ENCODE measurements around the gene SLC35A4. TPM values are rescaled to one million over a fixed set of nuclear protein-coding genes. Genes with fewer than 3 reads are reported as not detected.
A peak's percentile ranks its signal among the peaks of the same experiment; 100 is the strongest.

The SLC35A4 gene
- total and polyA plus RNA-seq, 2 donors: 17.0 to 69.7 TPM

GRCh38 chr5:140551872-140552271, 12.8 kb upstream of the SLC35A4 start:
- no peak for DNase-seq (ENCODE audit: extremely low spot score)
- WGBS: 83% methylated on average over 4 of the region's 4 CpGs
- H3K27ac ChIP-seq (ENCODE audit: low read depth): no peak overlapping the region
- no peak overlapping the region for H3K4me3 ChIP-seq (ENCODE audit: low read depth, low read length)
- peaks cover 2% of the 10 kb centered on the region for H3K4me1 ChIP-seq (ENCODE audit: insufficient read depth)
- no peaks in the 10 kb centered on the region for H3K36me3 ChIP-seq (ENCODE audit: insufficient read depth)

- Histone ChIP-seq H3K4me1 (ENCODE audit: insufficient read depth) (peaks cover 2% of the 10 kb centered on the region), H3K4me3 (ENCODE audit: low read depth, low read length) (no peak overlapping the region), H3K27ac (ENCODE audit: low read depth) (no peak overlapping the region), H3K36me3 (ENCODE audit: insufficient read depth) (no peaks in the 10 kb centered on the region)
- no peak for DNase-seq (ENCODE audit: extremely low spot score)
- 74% methylated on average over 2 of the region's 2 CpGs for WGBS
These were observed 11.0 kb upstream of the SLC35A4 start for GRCh38 chr5:140553657-140554056.

DNA sequence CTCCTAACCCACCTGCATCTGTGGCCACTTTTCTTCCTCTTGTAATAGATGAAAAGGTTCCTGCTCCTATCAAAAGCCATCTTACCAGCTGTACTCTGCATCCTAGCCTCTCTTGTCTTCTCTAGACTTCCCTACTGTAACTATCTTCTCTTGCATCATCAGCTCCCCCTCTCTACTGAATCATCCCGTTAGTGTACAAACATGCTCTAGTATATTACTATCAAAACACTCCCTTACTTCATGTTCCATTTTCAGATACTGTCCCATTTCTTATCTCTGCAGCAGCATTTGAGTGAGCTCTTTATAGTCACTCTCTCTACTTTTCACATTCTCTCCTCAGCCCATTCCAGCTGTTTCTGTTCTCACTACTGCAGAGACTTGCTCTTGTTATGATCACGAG, 10.2 kb upstream of the SLC35A4 start:
- no peaks in the 10 kb centered on the region for H3K4me1 ChIP-seq (ENCODE audit: insufficient read depth)
- H3K27ac ChIP-seq (ENCODE audit: low read depth): no peak overlapping the region
- DNase-seq (ENCODE audit: extremely low spot score): no peak
- 57% methylated on average over 2 of the region's 2 CpGs for WGBS
- no peaks in the 10 kb centered on the region for H3K36me3 ChIP-seq (ENCODE audit: insufficient read depth)
- H3K4me3 ChIP-seq (ENCODE audit: low read depth, low read length): no peak overlapping the region

DNA sequence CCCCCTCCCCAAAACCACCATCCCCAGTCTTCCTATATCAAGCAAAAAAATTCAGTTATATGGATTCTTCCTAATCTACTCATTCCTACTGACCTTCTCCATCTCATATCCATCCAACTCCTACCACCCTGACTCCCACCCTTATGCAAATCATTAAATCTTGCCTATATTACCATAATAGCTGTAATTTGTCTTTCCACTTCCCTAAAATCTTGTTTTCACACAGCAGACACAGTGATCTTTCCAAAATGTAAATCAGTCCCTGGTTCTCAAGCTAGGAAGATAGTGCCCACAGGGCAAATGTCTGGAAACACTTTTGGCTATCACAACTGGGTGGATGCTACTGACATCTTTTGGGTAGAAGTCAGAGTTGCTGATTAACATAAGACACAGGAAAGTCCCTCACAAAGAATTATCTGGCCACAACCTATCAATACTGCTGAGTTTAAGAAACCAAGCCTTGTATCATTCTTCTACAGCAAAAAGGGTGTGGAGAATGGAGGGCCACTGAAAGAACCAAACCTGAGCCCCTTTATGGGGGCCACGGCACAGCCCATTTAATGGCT, 8.8 kb upstream of the SLC35A4 start:
- H3K4me3 ChIP-seq (ENCODE audit: low read depth, low read length): no peak overlapping the region
- WGBS: 76% methylated on average over 1 of the region's 1 CpG
- DNase-seq (ENCODE audit: extremely low spot score): no peak

GRCh38 chr5:140556438-140556837, 8.2 kb upstream of the SLC35A4 start:
- DNase-seq (ENCODE audit: extremely low spot score): no peak
- Histone ChIP-seq H3K4me3 (ENCODE audit: low read depth, low read length) (peak overlapping the region; percentile 77), H3K4me1 (ENCODE audit: insufficient read depth) (no peaks in the 10 kb centered on the region), H3K27ac (ENCODE audit: low read depth) (no peak overlapping the region), H3K36me3 (ENCODE audit: insufficient read depth) (no peaks in the 10 kb centered on the region)
- 4% methylated on average over 6 of the region's 6 CpGs for WGBS

More for the DNA sequence above, 8.8 kb upstream of the SLC35A4 start:
- Histone ChIP-seq H3K36me3 (ENCODE audit: insufficient read depth) (no peaks in the 10 kb centered on the region), H3K27ac (ENCODE audit: low read depth) (no peak overlapping the region), H3K4me1 (ENCODE audit: insufficient read depth) (no peaks in the 10 kb centered on the region)

DNA sequence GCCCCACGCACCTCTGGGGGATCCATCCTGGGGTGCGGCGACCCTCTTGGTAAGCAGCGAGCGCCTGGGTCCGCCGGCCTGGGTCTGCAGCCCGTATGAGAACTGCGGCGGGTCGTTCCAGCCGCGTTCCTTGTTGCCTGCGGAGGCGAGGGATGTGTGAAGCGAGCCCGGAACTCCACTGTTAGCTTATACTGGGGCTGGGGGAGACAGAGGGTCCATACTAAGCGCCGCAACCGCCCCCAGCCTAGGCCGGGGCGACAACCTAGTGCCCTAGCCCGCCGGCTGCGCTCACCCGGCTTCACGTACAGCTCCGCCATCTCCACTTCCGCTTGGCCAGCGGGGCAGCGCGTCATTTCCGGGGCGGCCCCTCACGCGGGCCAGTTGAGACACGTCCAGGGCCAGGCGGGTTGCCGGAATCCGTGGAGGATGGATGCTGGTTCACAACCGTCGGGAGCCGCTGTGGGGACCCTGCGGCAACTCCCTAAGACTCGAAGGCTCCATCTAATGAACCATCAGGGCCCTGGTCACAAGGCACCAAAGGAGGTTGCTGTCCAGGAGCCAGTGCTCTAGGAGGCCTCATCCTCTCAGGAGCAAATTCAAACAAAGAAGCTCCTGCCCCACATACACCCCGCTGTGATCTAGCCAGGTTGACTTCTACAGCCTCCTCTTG, 7.4 kb upstream of the SLC35A4 start, which contains the start of gene SRA1:
Gene SRA1 (minus strand): TSS at position 338 of the 670 bp plus-strand sequence. CDS start 21 bp downstream, at position 317.
- peak; percentile 85 for DNase-seq (ENCODE audit: extremely low spot score)
- Histone ChIP-seq H3K4me3 (ENCODE audit: low read depth, low read length) (peak within 1 kb of the TSS; percentile 77), H3K27ac (ENCODE audit: low read depth) (peak within 1 kb of the TSS; percentile 73), H3K4me1 (ENCODE audit: insufficient read depth) (no peaks in the 10 kb centered on the region), H3K36me3 (ENCODE audit: insufficient read depth) (no peaks in the 10 kb centered on the region)
- WGBS: under 1% methylated on average over 46 of the region's 46 CpGs

GRCh38 chr5:140557965-140558364, 6.7 kb upstream of the SLC35A4 start:
- peak overlapping the region; percentile 60 for H3K27ac ChIP-seq (ENCODE audit: low read depth)
- no peak overlapping the region for H3K4me3 ChIP-seq (ENCODE audit: low read depth, low read length)
- 84% methylated on average over 3 of the region's 3 CpGs for WGBS
- no peaks in the 10 kb centered on the region for H3K4me1 ChIP-seq (ENCODE audit: insufficient read depth)
- H3K36me3 ChIP-seq (ENCODE audit: insufficient read depth): no peaks in the 10 kb centered on the region
- no peak for DNase-seq (ENCODE audit: extremely low spot score)

DNA sequence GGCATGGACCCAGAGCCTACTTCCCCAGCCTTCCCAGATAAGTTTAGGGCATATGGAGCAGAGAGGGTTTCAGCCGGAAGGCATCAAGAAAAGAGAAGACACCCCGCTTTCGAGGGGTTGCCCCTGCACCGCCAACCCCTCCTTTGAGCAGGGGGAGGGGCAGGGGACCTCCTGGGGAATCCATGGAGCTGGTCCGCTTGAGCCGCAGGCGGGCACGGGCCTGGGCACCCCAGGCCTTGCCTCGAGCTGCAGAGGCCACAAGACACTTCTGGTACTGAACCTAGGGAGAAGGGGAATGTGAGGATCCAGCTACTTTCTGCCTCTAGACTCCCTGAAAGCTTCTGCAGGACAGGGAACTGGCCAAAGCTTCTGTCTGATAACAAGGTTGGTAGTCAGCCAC, 6.1 kb upstream of the SLC35A4 start:
- H3K36me3 ChIP-seq (ENCODE audit: insufficient read depth): no peaks in the 10 kb centered on the region
- WGBS: 95% methylated on average over 9 of the region's 9 CpGs
- H3K4me3 ChIP-seq (ENCODE audit: low read depth, low read length): no peak overlapping the region
- peaks cover 1% of the 10 kb centered on the region for H3K4me1 ChIP-seq (ENCODE audit: insufficient read depth)
- no peak for DNase-seq (ENCODE audit: extremely low spot score)
- H3K27ac ChIP-seq (ENCODE audit: low read depth): no peak overlapping the region

- DNase-seq (ENCODE audit: extremely low spot score): no peak
- Histone ChIP-seq H3K4me1 (ENCODE audit: insufficient read depth) (peaks cover 2% of the 10 kb centered on the region), H3K36me3 (ENCODE audit: insufficient read depth) (no peaks in the 10 kb centered on the region), H3K4me3 (ENCODE audit: low read depth, low read length) (no peak overlapping the region), H3K27ac (ENCODE audit: low read depth) (no peak overlapping the region)
- 90% methylated on average over 10 of the region's 10 CpGs for WGBS
These were observed 4.4 kb upstream of the SLC35A4 start for GRCh38 chr5:140560227-140560626.

- H3K4me1 ChIP-seq (ENCODE audit: insufficient read depth): peaks cover 2% of the 10 kb centered on the region
- WGBS: 94% methylated on average over 10 of the region's 10 CpGs
- H3K4me3 ChIP-seq (ENCODE audit: low read depth, low read length): no peak overlapping the region
- no peak for DNase-seq (ENCODE audit: extremely low spot score)
- no peak overlapping the region for H3K27ac ChIP-seq (ENCODE audit: low read depth)
- no peaks in the 10 kb centered on the region for H3K36me3 ChIP-seq (ENCODE audit: insufficient read depth)
These were observed 2.7 kb upstream of the SLC35A4 start for GRCh38 chr5:140561753-140562523.

DNA sequence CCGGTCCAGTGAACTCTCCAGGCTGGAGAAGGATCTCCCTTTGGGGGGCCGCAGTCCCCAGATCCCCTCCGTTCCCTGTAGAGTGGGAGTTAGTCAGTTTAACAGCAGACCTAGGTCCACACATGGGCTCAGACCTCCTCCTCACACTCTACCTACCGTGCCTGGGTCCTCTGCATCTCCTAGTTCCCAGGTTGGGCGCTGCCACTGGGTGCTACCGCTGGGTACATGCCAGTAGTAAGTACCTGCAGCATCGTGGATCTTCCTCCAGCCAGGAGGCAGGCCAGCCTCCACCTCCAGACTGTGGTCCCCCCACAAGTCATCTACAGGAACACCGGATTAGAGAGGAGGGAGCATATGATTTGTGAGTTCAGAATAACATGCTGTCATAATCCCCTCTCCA, 1.0 kb upstream of the SLC35A4 start:
- WGBS: 64% methylated on average over 8 of the region's 8 CpGs
- no peak for DNase-seq (ENCODE audit: extremely low spot score)
- peaks cover 4% of the 10 kb centered on the region for H3K4me1 ChIP-seq (ENCODE audit: insufficient read depth)

DNA sequence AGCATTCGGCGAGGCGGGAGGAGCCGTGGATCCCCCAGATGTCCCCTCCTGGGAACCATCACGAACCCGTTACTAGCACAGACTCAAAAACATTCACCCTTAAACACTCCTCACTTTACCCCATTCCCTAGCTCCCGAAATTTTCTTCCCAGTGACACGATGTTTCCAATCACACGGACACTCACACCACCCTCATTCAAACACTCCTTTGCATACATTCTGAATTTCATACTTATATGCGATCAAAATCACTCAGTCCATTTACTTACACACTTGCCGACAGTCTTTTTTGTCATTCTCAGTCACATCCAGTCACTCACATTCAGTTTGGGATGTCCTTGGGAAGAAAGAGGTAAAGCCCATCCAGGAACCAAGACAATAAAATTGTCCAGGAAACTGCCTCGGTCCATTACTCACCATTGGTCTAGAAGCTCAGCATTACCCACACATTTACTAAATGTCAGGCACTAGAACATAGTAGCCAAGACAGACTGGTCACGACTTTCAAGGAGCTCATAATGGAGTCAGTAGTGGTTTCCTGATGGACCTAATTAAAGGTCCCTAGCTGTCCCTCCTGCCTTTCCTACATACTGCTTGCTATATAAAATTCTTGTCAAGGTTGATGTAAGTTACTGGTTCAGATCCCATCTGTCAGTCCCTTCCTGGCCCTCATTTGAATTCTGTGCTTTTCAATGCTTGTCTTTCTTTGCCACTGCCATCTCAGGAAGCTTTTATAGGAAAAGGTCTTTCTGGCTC, 574 bp downstream of the SLC35A4 start:
- Histone ChIP-seq H3K27ac (ENCODE audit: low read depth) (peak overlapping the region; percentile 63), H3K36me3 (ENCODE audit: insufficient read depth) (no peaks in the 10 kb centered on the region), H3K4me3 (ENCODE audit: low read depth, low read length) (peak overlapping the region; percentile 62), H3K4me1 (ENCODE audit: insufficient read depth) (peaks cover 4% of the 10 kb centered on the region)
- WGBS: 7% methylated on average over 13 of the region's 13 CpGs
- no peak for DNase-seq (ENCODE audit: extremely low spot score)

More for the DNA sequence above, 1.0 kb upstream of the SLC35A4 start:
- Histone ChIP-seq H3K27ac (ENCODE audit: low read depth) (no peak overlapping the region), H3K4me3 (ENCODE audit: low read depth, low read length) (peak overlapping the region; percentile 62), H3K36me3 (ENCODE audit: insufficient read depth) (no peaks in the 10 kb centered on the region)

- H3K27ac ChIP-seq (ENCODE audit: low read depth): no peak overlapping the region
- H3K4me1 ChIP-seq (ENCODE audit: insufficient read depth): peaks cover 4% of the 10 kb centered on the region
- H3K36me3 ChIP-seq (ENCODE audit: insufficient read depth): no peaks in the 10 kb centered on the region
- no peak overlapping the region for H3K4me3 ChIP-seq (ENCODE audit: low read depth, low read length)
- 65% methylated on average over 4 of the region's 4 CpGs for WGBS
- DNase-seq (ENCODE audit: extremely low spot score): no peak
These were observed 1.1 kb downstream of the SLC35A4 start for GRCh38 chr5:140565780-140566095.
